HEK293 (cell line): ENCODE measurements around the gene RB1.

Experiments
- CTCF ChIA-PET: fragments of 350-600 bp; formaldehyde crosslinking; extraction: SDS; loops from one replicate; lab custom pipeline; 2021; ENCODE audit warnings: antibody characterized with exemption; lab: Yijun Ruan, JAX
- POLR2A ChIA-PET: fragments of 300-600 bp; formaldehyde crosslinking; extraction: SDS; loops from one replicate; lab custom pipeline; 2020; ENCODE audit warnings: antibody characterized with exemption, inconsistent platforms; lab: Yijun Ruan, JAX
- H3K27ac ChIP-seq: fragments of 200-500 bp; sonication (Bioruptor generic); 2 replicates; pipeline ENCODE4 v1.5.1; 2014; ENCODE audit warnings: low read depth, low read length, control low read depth, inconsistent platforms; ENCODE audit errors: extremely low read depth
- H3K36me3 ChIP-seq, 2 experiments: fragments of 200-500 bp in 1 of 2; sonication (Bioruptor generic) in 1 of 2; 1 replicate in 1 of 2; 2 replicates in 1 of 2; pipeline ENCODE4 v1.5.1; 2014 to 2017; ENCODE audit warnings: inconsistent platforms in 2 of 2, low read length in 2 of 2; ENCODE audit not compliant: control insufficient read depth in 2 of 2, insufficient read depth in 1 of 2
- H3K4me1 ChIP-seq: fragments of 200-500 bp; sonication (Bioruptor generic); 2 replicates; pipeline ENCODE4 v1.5.1; 2014; ENCODE audit warnings: mild to moderate bottlenecking, low read length, inconsistent platforms; ENCODE audit not compliant: control insufficient read depth, insufficient read depth
- H3K4me3 ChIP-seq: 2 replicates; pipeline ENCODE4 v1.5.1; 2011; ENCODE audit warnings: low read depth, mild to moderate bottlenecking, control low read depth, low read length, moderate library complexity
- H3K9me3 ChIP-seq: fragments of 200-500 bp; sonication (Bioruptor generic); 2 replicates; pipeline ENCODE4 v1.5.1; 2014; ENCODE audit warnings: low read depth, low read length, inconsistent platforms; ENCODE audit not compliant: control insufficient read depth, insufficient read depth
- AEBP2 ChIP-seq: fragments of 450-650 bp; formaldehyde crosslinking; IDR thresholded peaks from 2 replicates; pipeline ENCODE4 v1.5.1; 2016; ENCODE audit warnings: missing biosample characterization, missing genetic modification characterization, borderline replicate concordance
- ELK4 ChIP-seq: IDR thresholded peaks from 2 replicates; pipeline ENCODE4 v1.6.1; 2011; ENCODE audit warnings: mild to moderate bottlenecking, low read depth, low read length, borderline replicate concordance
- KLF16 ChIP-seq: fragments of 450-650 bp; formaldehyde crosslinking; IDR thresholded peaks from 2 replicates; pipeline ENCODE4 v1.5.1; 2017; ENCODE audit warnings: missing biosample characterization, missing genetic modification characterization
- SCRT1 ChIP-seq: fragments of 450-650 bp; formaldehyde crosslinking; IDR thresholded peaks from 2 replicates; pipeline ENCODE4 v1.5.1; 2016; ENCODE audit warnings: missing biosample characterization, missing genetic modification characterization, borderline replicate concordance
- TCF7L2 ChIP-seq: IDR thresholded peaks from 2 replicates; pipeline ENCODE4 v1.6.1; 2011; ENCODE audit warnings: low read depth, mild to moderate bottlenecking, inconsistent platforms, low read length, moderate library complexity, borderline replicate concordance
- ZBTB10 ChIP-seq: fragments of 450-650 bp; formaldehyde crosslinking; IDR thresholded peaks from 2 replicates; pipeline ENCODE4 v1.5.1; 2016; ENCODE audit warnings: missing biosample characterization, missing genetic modification characterization
- ZNF169 ChIP-seq: fragments of 450-650 bp; formaldehyde crosslinking; IDR thresholded peaks from 2 replicates; pipeline ENCODE4 v1.5.1; 2016; ENCODE audit warnings: missing biosample characterization, missing genetic modification characterization
- ZNF248 ChIP-seq: fragments of 450-650 bp; formaldehyde crosslinking; IDR thresholded peaks from 2 replicates; pipeline ENCODE4 v1.5.1; 2017; ENCODE audit warnings: missing biosample characterization, missing genetic modification characterization
- ZNF274 ChIP-seq, 2 experiments: fragments of 200-500 bp in 1 of 2; fragments of 450-650 bp in 1 of 2; sonication (Bioruptor generic) in 1 of 2; formaldehyde crosslinking in 1 of 2; IDR thresholded peaks; 2 replicates each; pipeline versions ENCODE4 v1.5.1 to v1.6.1; 2014 to 2016; ENCODE audit warnings: borderline replicate concordance in 1 of 2, inconsistent platforms in 1 of 2, low read length in 1 of 2, missing biosample characterization in 1 of 2, missing genetic modification characterization in 1 of 2
- ZNF350 ChIP-seq: fragments of 450-650 bp; formaldehyde crosslinking; IDR thresholded peaks from 2 replicates; pipeline ENCODE4 v1.5.0; 2017; ENCODE audit warnings: missing biosample characterization, mild to moderate bottlenecking, missing genetic modification characterization
- ZNF488 ChIP-seq: fragments of 450-650 bp; formaldehyde crosslinking; IDR thresholded peaks from 2 replicates; pipeline ENCODE4 v1.5.1; 2016; ENCODE audit warnings: missing biosample characterization, missing genetic modification characterization
- ZNF530 ChIP-seq: fragments of 450-650 bp; formaldehyde crosslinking; IDR thresholded peaks from 2 replicates; pipeline ENCODE4 v1.5.1; 2016; ENCODE audit warnings: low read depth, missing biosample characterization, missing genetic modification characterization
- ZNF580 ChIP-seq: fragments of 450-650 bp; formaldehyde crosslinking; IDR thresholded peaks from 2 replicates; pipeline ENCODE4 v1.5.1; 2016; ENCODE audit warnings: missing biosample characterization, missing genetic modification characterization
- ZNF600 ChIP-seq: fragments of 450-650 bp; formaldehyde crosslinking; IDR thresholded peaks from 2 replicates; pipeline ENCODE4 v1.5.1; 2016; ENCODE audit warnings: missing biosample characterization, missing genetic modification characterization
- ZNF645 ChIP-seq: fragments of 450-650 bp; formaldehyde crosslinking; IDR thresholded peaks from 2 replicates; pipeline ENCODE4; 2016; ENCODE audit warnings: missing biosample characterization, missing genetic modification characterization
- ZNF660 ChIP-seq: fragments of 450-650 bp; IDR thresholded peaks from 2 replicates; pipeline ENCODE4 v1.5.1; 2018; ENCODE audit warnings: missing biosample characterization, mild to moderate bottlenecking, missing genetic modification characterization
- ZNF692 ChIP-seq: fragments of 450-650 bp; formaldehyde crosslinking; IDR thresholded peaks from 2 replicates; pipeline ENCODE4 v1.5.1; 2016; ENCODE audit warnings: missing biosample characterization, missing genetic modification characterization
- ZNF768 ChIP-seq: fragments of 450-650 bp; formaldehyde crosslinking; IDR thresholded peaks from 2 replicates; pipeline ENCODE4 v1.5.1; 2018; ENCODE audit warnings: missing biosample characterization, mild to moderate bottlenecking, missing genetic modification characterization
- ZNF792 ChIP-seq: fragments of 450-650 bp; formaldehyde crosslinking; IDR thresholded peaks from 2 replicates; pipeline ENCODE4 v1.5.1; 2016; ENCODE audit warnings: missing biosample characterization, missing genetic modification characterization

The RB1 gene

GRCh38 chr13:48370815-48371214 lies 67.3 kb downstream of the RB1 start:
- ChIA-PET POLR2A (no interaction called here), CTCF (no interaction called here)
- H3K4me3 ChIP-seq = no peak overlapping the region
- H3K9me3 ChIP-seq = no peaks in the 10 kb centered on the region
- no peaks in the 10 kb centered on the region for H3K4me1 ChIP-seq
- H3K27ac ChIP-seq = no peak overlapping the region
- H3K36me3 ChIP-seq = peaks cover 5 to 16% of the 10 kb centered on the region in 2 experiments
- no peak for TF ChIP-seq ZNF488
- TF ChIP-seq AEBP2 (tag by site-specific recombination) = no peak

- H3K27ac ChIP-seq = no peak overlapping the region
- H3K4me3 ChIP-seq = no peak overlapping the region
- POLR2A ChIA-PET = no interaction called here
- no peaks in the 10 kb centered on the region for H3K4me1 ChIP-seq
- H3K9me3 ChIP-seq = no peaks in the 10 kb centered on the region
- CTCF ChIA-PET = no interaction called here
- TF ChIP-seq ZNF660 (tag by site-specific recombination) = no peak
- TF ChIP-seq KLF16 (tag by site-specific recombination) = no peak
- no peak for TF ChIP-seq ZNF530
- TF ChIP-seq ZNF645 = no peak
- no peak for TF ChIP-seq ZNF580 (tag by site-specific recombination)
- no peak for TF ChIP-seq ZNF692 (tag by site-specific recombination)
- TF ChIP-seq ZNF274 (IDR thresholded peaks at IDR 0.05; ENCODE audit: low read length) = no peak
- no peak for TF ChIP-seq ZNF274 (tag by site-specific recombination; IDR thresholded peaks at IDR 0.05; ENCODE audit: borderline replicate concordance)
- TF ChIP-seq SCRT1 (tag by site-specific recombination) = no peak
- no peak for TF ChIP-seq ZBTB10 (tag by site-specific recombination)
- no peak for TF ChIP-seq ELK4
- no peak for TF ChIP-seq ZNF169 (tag by site-specific recombination)
- TF ChIP-seq TCF7L2 = no peak
- no peak for TF ChIP-seq ZNF248 (tag by site-specific recombination)
- no peak for TF ChIP-seq ZNF792 (tag by site-specific recombination)
- TF ChIP-seq ZNF768 (tag by site-specific recombination) = no peak
- TF ChIP-seq ZNF600 (tag by site-specific recombination) = no peak
- TF ChIP-seq ZNF350 (tag by site-specific recombination) = no peak
- peaks cover 5 to 37% of the 10 kb centered on the region in 2 experiments for H3K36me3 ChIP-seq
These were observed 74.3 kb downstream of the RB1 start for GRCh38 chr13:48377857-48378256.
